ENCODE data around the gene FAM180B.
"Not testable (repeated sequence)": the region's sequence is repeated elsewhere in the genome, so short reads cannot be mapped to it uniquely, and the experiment has no call there.

The FAM180B gene

GRCh38 chr11:47595967-47596366, 9.5 kb downstream of the FAM180B start:
- no peak for DNase-seq

- DNase-seq, result no peak
Measured at GRCh38 chr11:47599902-47600301, 13.4 kb downstream of the FAM180B start.

- no peak for DNase-seq
Measured at GRCh38 chr11:47603295-47603694, 16.8 kb downstream of the FAM180B start.

- no peak for DNase-seq
Measured at GRCh38 chr11:47605921-47606320, 19.4 kb downstream of the FAM180B start.

GRCh38 chr11:47606731-47607130, 20.3 kb downstream of the FAM180B start:
- DNase-seq, result no peak

- no peak for DNase-seq
Measured at GRCh38 chr11:47607380-47607779, 20.9 kb downstream of the FAM180B start.

- no peak for DNase-seq
Measured at GRCh38 chr11:47609675-47610074, 23.2 kb downstream of the FAM180B start.

GRCh38 chr11:47611348-47611794, 24.9 kb downstream of the FAM180B start:
- DNase-seq, result no peak

GRCh38 chr11:47615249-47615648, 28.8 kb downstream of the FAM180B start:
- peak; percentile 1 for DNase-seq

GRCh38 chr11:47616726-47617416, 30.4 kb downstream of the FAM180B start:
- DNase-seq, result no peak

GRCh38 chr11:47617417-47617809, 30.9 kb downstream of the FAM180B start:
- no peak for DNase-seq

- DNase-seq, result no peak
Measured at GRCh38 chr11:47620836-47621378, 34.4 kb downstream of the FAM180B start.

- DNase-seq, result no peak
Measured at GRCh38 chr11:47626234-47626633, 39.8 kb downstream of the FAM180B start.

- no peak for DNase-seq
Measured at GRCh38 chr11:47628026-47628425, 41.5 kb downstream of the FAM180B start.

- DNase-seq, result no peak
Measured at GRCh38 chr11:47631473-47631872, 45.0 kb downstream of the FAM180B start.

GRCh38 chr11:47636331-47636730, 49.9 kb downstream of the FAM180B start:
- not testable (repeated sequence) for DNase-seq

Measured in activated CD4-positive, CD25-positive, alpha-beta regulatory T cell treated with anti-CD3 and anti-CD28 coated beads, Interleukin-2, amount 50 U/mL, for 72 hours (primary cell).